HepG2 (cell line): ENCODE results near the gene FOXA3. TPM values are rescaled to one million over a fixed set of nuclear protein-coding genes. Genes with fewer than 3 reads are reported as not detected.

Experiments used
- E2F5 ChIP-seq: sonication (generic); formaldehyde crosslinking; conservative IDR thresholded peaks from 2 replicates; pipeline ENCODE4 v1.4.0; 2020; ENCODE audit warnings: missing genetic modification reagents
- ELF4 ChIP-seq: sonication (generic); formaldehyde crosslinking; IDR thresholded peaks from 2 replicates; pipeline ENCODE4 v1.5.0; 2020; ENCODE audit warnings: missing genetic modification reagents, mild to moderate bottlenecking, moderate library complexity, borderline replicate concordance
- GPBP1L1 ChIP-seq: sonication (generic); formaldehyde crosslinking; IDR thresholded peaks from 2 replicates; pipeline ENCODE4 v1.5.0; 2020; ENCODE audit warnings: mild to moderate bottlenecking, missing genetic modification reagents
- GTF2F1 ChIP-seq: fragments of 150-350 bp; IDR thresholded peaks from 2 replicates; pipeline ENCODE4 v1.6.1; 2014; ENCODE audit warnings: low read length
- HNRNPH1 ChIP-seq: fragments of 200-400 bp; formaldehyde crosslinking; optimal IDR thresholded peaks from 2 replicates; pipeline ENCODE3; 2017; ENCODE audit warnings: mild to moderate bottlenecking, low read depth, low read length
- IRX3 ChIP-seq: sonication (generic); formaldehyde crosslinking; IDR thresholded peaks from 2 replicates; pipeline ENCODE4 v1.8.1; 2023; ENCODE audit warnings: mild to moderate bottlenecking, low read depth, missing genetic modification reagents, borderline replicate concordance
- MXD1 ChIP-seq: sonication (generic); formaldehyde crosslinking; IDR thresholded peaks from 2 replicates; pipeline ENCODE4 v1.4.0; 2020; ENCODE audit warnings: mild to moderate bottlenecking, missing genetic modification reagents
- PHF21A ChIP-seq: sonication (generic); formaldehyde crosslinking; IDR thresholded peaks from 2 replicates; pipeline ENCODE4 v1.5.0; 2020; ENCODE audit warnings: mild to moderate bottlenecking, missing genetic modification reagents
- RBFOX2 ChIP-seq: fragments of 200-400 bp; formaldehyde crosslinking; IDR thresholded peaks from 2 replicates; pipeline ENCODE4 v1.6.1; 2017; ENCODE audit warnings: low read depth, mild to moderate bottlenecking, low read length
- WIZ ChIP-seq: sonication (generic); formaldehyde crosslinking; IDR thresholded peaks from 2 replicates; pipeline ENCODE4 v1.5.1; 2020; ENCODE audit warnings: mild to moderate bottlenecking, missing genetic modification reagents
- ZBTB7A ChIP-seq: sonication (generic); formaldehyde crosslinking; IDR thresholded peaks from 2 replicates; pipeline ENCODE4 v1.8.0; 2022; ENCODE audit warnings: mild to moderate bottlenecking, missing genetic modification reagents
- ZMAT3 ChIP-seq: sonication (generic); formaldehyde crosslinking; conservative IDR thresholded peaks from 2 replicates; pipeline ENCODE4 v1.7.0; 2021; ENCODE audit warnings: missing genetic modification reagents
- ZNF33B ChIP-seq: sonication (generic); formaldehyde crosslinking; IDR thresholded peaks from 2 replicates; pipeline ENCODE4 v1.5.1; 2020; ENCODE audit warnings: mild to moderate bottlenecking, missing genetic modification reagents
- ZNF569 ChIP-seq: sonication (generic); formaldehyde crosslinking; IDR thresholded peaks from 2 replicates; pipeline ENCODE4 v1.5.0; 2020; ENCODE audit warnings: mild to moderate bottlenecking, missing genetic modification reagents, moderate library complexity, borderline replicate concordance
- ZNF773 ChIP-seq: sonication (generic); formaldehyde crosslinking; IDR thresholded peaks from 2 replicates; pipeline ENCODE4 v1.4.0; 2020; ENCODE audit warnings: missing genetic modification reagents, borderline replicate concordance
- polyA plus RNA-seq, 8 experiments: library from polyadenylated mRNA; depleted of rRNA in 3 of 8; stranded (reverse) in 7 of 8; unstranded in 1 of 8; fragments of >200 nt; fragmentation: Illumina TruSeq in 4 of 8; extraction: Trizol in 4 of 8; gene quantifications; 2 replicates each; pipeline versions ENCODE4 v1.2.1 to v1.2.3, GENCODE V29; 2011 to 2016; ENCODE audit warnings: low read depth in 4 of 8, missing spikeins in 1 of 8, mixed read lengths in 1 of 8; ENCODE audit not compliant: insufficient read depth in 1 of 8
- total RNA-seq, 5 experiments: library from RNA; depleted of rRNA; stranded (reverse); fragments of >200 nt; fragmentation: Illumina TruSeq; extraction: Trizol; gene quantifications; 2 replicates each; pipeline ENCODE4 v1.2.3, GENCODE V29; 2016; ENCODE audit warnings: low read depth in 1 of 5
- TF ChIP-seq, protein P1 (sequence below): sonication (generic); formaldehyde crosslinking; IDR thresholded peaks from 2 replicates; pipeline ENCODE4 v1.5.1; 2020; ENCODE audit warnings: mild to moderate bottlenecking, missing genetic modification reagents
- TF ChIP-seq, protein P2 (sequence below): sonication (generic); formaldehyde crosslinking; IDR thresholded peaks from 2 replicates; pipeline ENCODE4 v1.5.0; 2020; ENCODE audit warnings: mild to moderate bottlenecking, missing genetic modification reagents
- TF ChIP-seq, protein P3 (sequence below): sonication (generic); formaldehyde crosslinking; IDR thresholded peaks from 2 replicates; pipeline ENCODE4 v1.5.1; 2020; ENCODE audit warnings: missing genetic modification reagents, mild to moderate bottlenecking, borderline replicate concordance

Gene FOXA3
- total and polyA plus RNA-seq, 2 of the 13 experiments (the other 11 are each of a cell fraction or from before 2014, with no cell fraction given), result 29.8 to 47.6 TPM

- TF ChIP-seq, protein P1, sequence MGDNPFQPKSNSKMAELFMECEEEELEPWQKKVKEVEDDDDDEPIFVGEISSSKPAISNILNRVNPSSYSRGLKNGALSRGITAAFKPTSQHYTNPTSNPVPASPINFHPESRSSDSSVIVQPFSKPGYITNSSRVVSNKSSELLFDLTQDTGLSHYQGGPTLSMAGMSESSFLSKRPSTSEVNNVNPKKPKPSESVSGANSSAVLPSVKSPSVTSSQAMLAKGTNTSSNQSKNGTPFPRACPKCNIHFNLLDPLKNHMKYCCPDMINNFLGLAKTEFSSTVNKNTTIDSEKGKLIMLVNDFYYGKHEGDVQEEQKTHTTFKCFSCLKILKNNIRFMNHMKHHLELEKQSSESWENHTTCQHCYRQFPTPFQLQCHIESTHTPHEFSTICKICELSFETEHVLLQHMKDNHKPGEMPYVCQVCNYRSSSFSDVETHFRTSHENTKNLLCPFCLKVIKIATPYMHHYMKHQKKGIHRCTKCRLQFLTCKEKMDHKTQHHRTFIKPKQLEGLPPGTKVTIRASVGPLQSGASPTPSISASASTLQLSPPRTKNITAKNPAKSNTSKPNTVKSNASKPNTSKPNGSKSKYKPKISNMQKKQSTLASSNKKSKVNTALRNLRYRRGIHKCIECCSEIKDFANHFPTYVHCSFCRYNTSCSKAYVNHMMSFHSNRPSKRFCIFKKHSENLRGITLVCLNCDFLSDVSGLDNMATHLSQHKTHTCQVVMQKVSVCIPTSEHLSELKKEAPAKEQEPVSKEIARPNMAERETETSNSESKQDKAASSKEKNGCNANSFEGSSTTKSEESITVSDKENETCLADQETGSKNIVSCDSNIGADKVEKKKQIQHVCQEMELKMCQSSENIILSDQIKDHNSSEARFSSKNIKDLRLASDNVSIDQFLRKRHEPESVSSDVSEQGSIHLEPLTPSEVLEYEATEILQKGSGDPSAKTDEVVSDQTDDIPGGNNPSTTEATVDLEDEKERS (CRISPR knock-in tag), result peak; percentile 94
- TF ChIP-seq, protein P2, sequence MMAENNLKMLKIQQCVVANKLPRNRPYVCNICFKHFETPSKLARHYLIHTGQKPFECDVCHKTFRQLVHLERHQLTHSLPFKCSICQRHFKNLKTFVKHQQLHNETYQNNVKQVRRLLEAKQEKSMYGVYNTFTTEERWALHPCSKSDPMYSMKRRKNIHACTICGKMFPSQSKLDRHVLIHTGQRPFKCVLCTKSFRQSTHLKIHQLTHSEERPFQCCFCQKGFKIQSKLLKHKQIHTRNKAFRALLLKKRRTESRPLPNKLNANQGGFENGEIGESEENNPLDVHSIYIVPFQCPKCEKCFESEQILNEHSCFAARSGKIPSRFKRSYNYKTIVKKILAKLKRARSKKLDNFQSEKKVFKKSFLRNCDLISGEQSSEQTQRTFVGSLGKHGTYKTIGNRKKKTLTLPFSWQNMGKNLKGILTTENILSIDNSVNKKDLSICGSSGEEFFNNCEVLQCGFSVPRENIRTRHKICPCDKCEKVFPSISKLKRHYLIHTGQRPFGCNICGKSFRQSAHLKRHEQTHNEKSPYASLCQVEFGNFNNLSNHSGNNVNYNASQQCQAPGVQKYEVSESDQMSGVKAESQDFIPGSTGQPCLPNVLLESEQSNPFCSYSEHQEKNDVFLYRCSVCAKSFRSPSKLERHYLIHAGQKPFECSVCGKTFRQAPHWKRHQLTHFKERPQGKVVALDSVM (CRISPR knock-in tag), result no peak; the same call in none of the 2 replicates
- TF ChIP-seq GPBP1L1 (CRISPR knock-in tag) (no peak), ZMAT3 (CRISPR knock-in tag) (peak; percentile 66), ZNF569 (CRISPR knock-in tag) (0 out of 2 replicates have a peak, but pooled peaks have one; percentile 75), ELF4 (CRISPR knock-in tag) (peak; percentile 76; the same call in 1 of the 2 replicates), MXD1 (CRISPR knock-in tag) (no peak), ZBTB7A (CRISPR knock-in tag) (peak; percentile 28; the same call in 1 of the 2 replicates), HNRNPH1 (peak; percentile 65), WIZ (CRISPR knock-in tag) (0 out of 2 replicates have a peak, but pooled peaks have one; percentile 30), ZNF773 (CRISPR knock-in tag) (no peak), IRX3 (CRISPR knock-in tag) (no peak; the same call in 1 of the 2 replicates), PHF21A (CRISPR knock-in tag) (peak; percentile 88), RBFOX2 (peak; percentile 92), ZNF33B (CRISPR knock-in tag) (no peak; the same call in 1 of the 2 replicates), GTF2F1 (peak; percentile 27; the same call in 1 of the 2 replicates), E2F5 (0 out of 2 replicates have a peak, but pooled peaks have one; percentile 20)
- TF ChIP-seq, protein P3, sequence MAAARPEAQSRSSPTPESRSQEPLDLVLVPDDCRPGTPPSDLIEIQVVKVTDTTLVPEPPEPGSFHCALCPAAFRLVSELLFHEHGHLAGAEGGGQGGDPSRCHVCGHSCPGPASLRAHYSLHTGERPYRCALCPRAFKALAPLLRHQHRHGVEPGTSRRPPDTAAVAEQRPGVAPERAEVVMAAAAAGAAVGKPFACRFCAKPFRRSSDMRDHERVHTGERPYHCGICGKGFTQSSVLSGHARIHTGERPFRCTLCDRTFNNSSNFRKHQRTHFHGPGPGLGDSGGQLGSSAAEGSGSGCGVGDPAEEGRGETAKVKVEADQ (CRISPR knock-in tag), result peak; percentile 83; the same call in 1 of the 2 replicates
Observed at GRCh38 chr19:45882652-45883585, 18.8 kb downstream of the FOXA3 start (continued).
